ENCODE measurements around the gene CARD11.

The CARD11 gene

GRCh38 chr7:2968616-2969397 lies 74.9 kb downstream of the CARD11 start:
- no peak overlapping the region for H3K4me3 ChIP-seq (ENCODE audit: low read depth, low read length)
- no peak for DNase-seq (ENCODE audit: low read depth)
- TF ChIP-seq CTCF (IDR thresholded peaks at IDR 0.05; ENCODE audit: low read depth, low read length, missing control alignments), result no peak

- no peak for TF ChIP-seq CTCF (IDR thresholded peaks at IDR 0.05; ENCODE audit: low read depth, low read length, missing control alignments)
- no peak overlapping the region for H3K4me3 ChIP-seq (ENCODE audit: low read depth, low read length)
- no peak for DNase-seq (ENCODE audit: low read depth)
Observed at GRCh38 chr7:2968176-2968575, 75.5 kb downstream of the CARD11 start.

- TF ChIP-seq CTCF (IDR thresholded peaks at IDR 0.05; ENCODE audit: low read depth, low read length, missing control alignments), result no peak
Observed at GRCh38 chr7:2967705-2968104, 76.0 kb downstream of the CARD11 start.

GRCh38 chr7:2967253-2967652 lies 76.4 kb downstream of the CARD11 start:
- no peak overlapping the region for H3K4me3 ChIP-seq (ENCODE audit: low read depth, low read length)
- no peak for TF ChIP-seq CTCF (IDR thresholded peaks at IDR 0.05; ENCODE audit: low read depth, low read length, missing control alignments)
- DNase-seq (ENCODE audit: low read depth), result no peak

More at GRCh38 chr7:2967705-2968104, 76.0 kb downstream of the CARD11 start:
- no peak for DNase-seq (ENCODE audit: low read depth)
- H3K4me3 ChIP-seq (ENCODE audit: low read depth, low read length), result no peak overlapping the region

GRCh38 chr7:2966466-2967078 lies 77.1 kb downstream of the CARD11 start:
- no peak for DNase-seq (ENCODE audit: low read depth)
- no peak for TF ChIP-seq CTCF (IDR thresholded peaks at IDR 0.05; ENCODE audit: low read depth, low read length, missing control alignments)
- no peak overlapping the region for H3K4me3 ChIP-seq (ENCODE audit: low read depth, low read length)

GRCh38 chr7:2965745-2966270 lies 77.9 kb downstream of the CARD11 start:
- TF ChIP-seq CTCF (IDR thresholded peaks at IDR 0.05; ENCODE audit: low read depth, low read length, missing control alignments), result no peak
- DNase-seq (ENCODE audit: low read depth), result no peak
- H3K4me3 ChIP-seq (ENCODE audit: low read depth, low read length), result no peak overlapping the region

All from GM12864 (cell line).